ENCODE data around the gene CTNNBL1. TPM values are rescaled to one million over a fixed set of nuclear protein-coding genes. Genes with fewer than 3 reads are reported as not detected.

Gene CTNNBL1
- total and polyA plus RNA-seq, 2 of the 4 experiments (the other 2 are of a cell fraction), result 29.9 to 34.1 TPM

DNA sequence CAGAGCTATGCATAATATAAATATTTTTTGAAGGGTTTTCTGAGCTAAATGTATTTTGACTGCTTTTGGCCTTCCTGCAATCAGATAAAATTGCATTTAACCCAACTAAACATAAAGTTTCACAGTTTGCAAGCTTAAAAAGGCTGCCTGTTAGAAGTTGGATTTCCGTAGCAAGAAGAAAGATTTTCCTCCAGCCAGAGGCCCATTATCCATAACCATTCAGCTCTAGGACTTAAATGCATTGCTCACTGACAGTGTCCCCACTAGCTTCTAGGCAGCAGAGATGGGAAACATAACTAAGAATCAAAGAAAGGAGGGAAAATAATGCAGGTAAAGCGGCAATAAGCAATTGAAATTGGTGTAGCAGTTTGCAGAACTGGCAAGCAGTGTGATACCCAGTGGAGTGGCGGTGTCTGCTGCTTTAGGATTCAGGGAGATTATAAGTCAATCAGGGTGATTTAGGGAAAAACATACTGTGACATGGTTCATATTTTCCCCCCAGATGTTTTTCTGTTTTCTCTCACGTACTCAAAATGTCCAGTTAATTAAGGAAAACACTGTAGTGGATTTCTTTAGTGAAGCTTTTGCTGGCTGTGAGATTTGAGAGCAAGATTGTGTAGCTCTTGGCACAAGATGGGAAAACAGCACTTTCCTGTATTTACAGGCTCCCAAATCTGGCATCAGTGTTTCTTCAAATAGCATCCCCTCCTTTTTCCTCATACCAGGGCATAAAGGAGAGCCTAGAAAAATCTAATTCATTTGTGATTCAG is 69.1 kb downstream of the CTNNBL1 start:
- no peak overlapping the region for H3K4ac ChIP-seq (ENCODE audit: low read depth, low read length)
- H2AFZ ChIP-seq (replicated peaks; ENCODE audit: low read length, poor library complexity), result no peak overlapping the region
- H4K8ac ChIP-seq (ENCODE audit: low read depth in 2 of 2, low read length in 2 of 2), result no peak overlapping the region
- no peak overlapping the region for H3K23ac ChIP-seq (ENCODE audit: low read depth, low read length)
- H3K9me1 ChIP-seq (ENCODE audit: insufficient read depth, low read length), result no peaks in the 10 kb centered on the region; the same call in 1 of the 2 replicates
- H3K4me2 ChIP-seq (ENCODE audit: low read depth, low read length), result no peak overlapping the region
- H2BK120ac ChIP-seq (ENCODE audit: low read depth, low read length), result no peak overlapping the region
- no peak overlapping the region for H3K18ac ChIP-seq (ENCODE audit: low read depth, low read length)
- peaks cover 2% of the 10 kb centered on the region for H3K36me3 ChIP-seq (ENCODE audit: control insufficient read depth, insufficient read depth, low read length)
- H3K56ac ChIP-seq (ENCODE audit: extremely low read depth, insufficient read depth, low read length), result no peak overlapping the region
- no peak overlapping the region for H2BK5ac ChIP-seq (ENCODE audit: low read depth, low read length, poor library complexity, severe bottlenecking)
- H3K9me3 ChIP-seq (ENCODE audit: control insufficient read depth, insufficient read depth, low read length), result no peaks in the 10 kb centered on the region
- dilution Hi-C loops (cut with HindIII; ENCODE audit: low sequenced_read_pairs, unreplicated experiment), result no loop called here
- H4K5ac ChIP-seq (ENCODE audit: low read depth, low read length), result no peak overlapping the region
- CTCF ChIA-PET, result no interaction called here
- H2AK9ac ChIP-seq (replicated peaks; ENCODE audit: low read depth, low read length, poor library complexity), result no peak overlapping the region
- no CpG with 5 or more reads among the region's 4 CpGs for whole genome bisulfite sequencing, 2 experiments (ENCODE audit: extremely low coverage in 2 of 2, insufficient read length in 1 of 2)
- H2AK5ac ChIP-seq (ENCODE audit: low read depth, low read length), result no peak overlapping the region
- POLR2A ChIA-PET (ENCODE audit: unreplicated experiment), result no interaction called here
- in situ Hi-C loops (cut with MboI; ENCODE audit: low sequenced_read_pairs), result no loop called here
- H3K4me1 ChIP-seq (ENCODE audit: control insufficient read depth, insufficient read depth, low read length), result peaks cover 2% of the 10 kb centered on the region; the same call in 1 of the 2 replicates
- no peaks in the 10 kb centered on the region for H3K27me3 ChIP-seq (ENCODE audit: control insufficient read depth, insufficient read depth, low read length)
- no peaks in the 10 kb centered on the region; a peak in 1 of 4 replicates for H3K79me1 ChIP-seq (ENCODE audit: low read depth in 1 of 2, low read length in 2 of 2)
- DNase-seq, result no peak
- ATAC-seq (ENCODE audit: low read depth), result no peak; the same call in 1 of the 2 replicates
- H4K91ac ChIP-seq (ENCODE audit: insufficient read depth, low read depth, low read length), result no peak overlapping the region
- no peak for TF ChIP-seq RCOR1 (IDR thresholded peaks at IDR 0.05; ENCODE audit: insufficient replicate concordance, low read length)
- TF ChIP-seq POLR2A (IDR thresholded peaks at IDR 0.05; ENCODE audit: low read depth, low read length), result no peak
- no peak for TF ChIP-seq BHLHE40 (IDR thresholded peaks at IDR 0.05; ENCODE audit: low read depth, low read length)
- TF ChIP-seq, protein P1, sequence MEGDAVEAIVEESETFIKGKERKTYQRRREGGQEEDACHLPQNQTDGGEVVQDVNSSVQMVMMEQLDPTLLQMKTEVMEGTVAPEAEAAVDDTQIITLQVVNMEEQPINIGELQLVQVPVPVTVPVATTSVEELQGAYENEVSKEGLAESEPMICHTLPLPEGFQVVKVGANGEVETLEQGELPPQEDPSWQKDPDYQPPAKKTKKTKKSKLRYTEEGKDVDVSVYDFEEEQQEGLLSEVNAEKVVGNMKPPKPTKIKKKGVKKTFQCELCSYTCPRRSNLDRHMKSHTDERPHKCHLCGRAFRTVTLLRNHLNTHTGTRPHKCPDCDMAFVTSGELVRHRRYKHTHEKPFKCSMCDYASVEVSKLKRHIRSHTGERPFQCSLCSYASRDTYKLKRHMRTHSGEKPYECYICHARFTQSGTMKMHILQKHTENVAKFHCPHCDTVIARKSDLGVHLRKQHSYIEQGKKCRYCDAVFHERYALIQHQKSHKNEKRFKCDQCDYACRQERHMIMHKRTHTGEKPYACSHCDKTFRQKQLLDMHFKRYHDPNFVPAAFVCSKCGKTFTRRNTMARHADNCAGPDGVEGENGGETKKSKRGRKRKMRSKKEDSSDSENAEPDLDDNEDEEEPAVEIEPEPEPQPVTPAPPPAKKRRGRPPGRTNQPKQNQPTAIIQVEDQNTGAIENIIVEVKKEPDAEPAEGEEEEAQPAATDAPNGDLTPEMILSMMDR (conservative IDR thresholded peaks at IDR 0.05; ENCODE audit: low read depth, low read length), result no peak
- TF ChIP-seq, protein P2, sequence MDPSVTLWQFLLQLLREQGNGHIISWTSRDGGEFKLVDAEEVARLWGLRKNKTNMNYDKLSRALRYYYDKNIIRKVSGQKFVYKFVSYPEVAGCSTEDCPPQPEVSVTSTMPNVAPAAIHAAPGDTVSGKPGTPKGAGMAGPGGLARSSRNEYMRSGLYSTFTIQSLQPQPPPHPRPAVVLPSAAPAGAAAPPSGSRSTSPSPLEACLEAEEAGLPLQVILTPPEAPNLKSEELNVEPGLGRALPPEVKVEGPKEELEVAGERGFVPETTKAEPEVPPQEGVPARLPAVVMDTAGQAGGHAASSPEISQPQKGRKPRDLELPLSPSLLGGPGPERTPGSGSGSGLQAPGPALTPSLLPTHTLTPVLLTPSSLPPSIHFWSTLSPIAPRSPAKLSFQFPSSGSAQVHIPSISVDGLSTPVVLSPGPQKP (IDR thresholded peaks at IDR 0.05; ENCODE audit: borderline replicate concordance, low read depth, low read length), result no peak
- no peak for TF ChIP-seq NFE2L2 (IDR thresholded peaks at IDR 0.05; ENCODE audit: low read depth, low read length)
- no peak for TF ChIP-seq FOS (IDR thresholded peaks at IDR 0.05; ENCODE audit: low read depth, low read length)
- no peak for TF ChIP-seq RAD21 (IDR thresholded peaks at IDR 0.05; ENCODE audit: low read length)
- TF ChIP-seq MAZ (IDR thresholded peaks at IDR 0.05; ENCODE audit: borderline replicate concordance, low read depth, low read length), result no peak
- TF ChIP-seq RFX5 (IDR thresholded peaks at IDR 0.05; ENCODE audit: low read depth, low read length), result no peak
- no peak for TF ChIP-seq CHD1 (IDR thresholded peaks at IDR 0.05; ENCODE audit: low read depth, low read length)
- H2BK15ac ChIP-seq (ENCODE audit: low read depth, low read length), result no peak overlapping the region
- H4K20me1 ChIP-seq (ENCODE audit: insufficient read depth, low read length), result no peaks in the 10 kb centered on the region
- H3K27ac ChIP-seq (ENCODE audit: insufficient read depth, low read length), result no peak overlapping the region
- no peak overlapping the region for H3K4me3 ChIP-seq (ENCODE audit: insufficient read depth, low read depth, low read length)
- no peak overlapping the region for H2BK20ac ChIP-seq (ENCODE audit: low read depth, low read length)
- intact Hi-C loops (cut with micrococcal nuclease), result no loop called here
- no peak overlapping the region for H3K9ac ChIP-seq (ENCODE audit: low read depth, low read length)
- BruUV-seq (replicated peaks), result no TSS peak
- no peak overlapping the region for H3K14ac ChIP-seq (replicated peaks; ENCODE audit: low read depth, low read length)
